Hepatocyte (in vitro differentiated cells): ENCODE measurements around the gene C3orf85.

Source experiments
- EZH2 ChIP-seq: fragments of 200-600 bp; sonication (generic); IDR thresholded peaks from 2 replicates; pipeline ENCODE4 v1.6.1; 2016; ENCODE audit warnings: antibody characterized with exemption, mild to moderate bottlenecking, borderline replicate concordance
- TF ChIP-seq, protein P1 (sequence below): fragments of 200-600 bp; sonication (generic); IDR thresholded peaks from 2 replicates; pipeline ENCODE4 v1.5.1; 2016; ENCODE audit warnings: antibody characterized with exemption, mild to moderate bottlenecking; ENCODE audit not compliant: poor library complexity

- TF ChIP-seq EZH2 = no peak
- TF ChIP-seq, protein P1, sequence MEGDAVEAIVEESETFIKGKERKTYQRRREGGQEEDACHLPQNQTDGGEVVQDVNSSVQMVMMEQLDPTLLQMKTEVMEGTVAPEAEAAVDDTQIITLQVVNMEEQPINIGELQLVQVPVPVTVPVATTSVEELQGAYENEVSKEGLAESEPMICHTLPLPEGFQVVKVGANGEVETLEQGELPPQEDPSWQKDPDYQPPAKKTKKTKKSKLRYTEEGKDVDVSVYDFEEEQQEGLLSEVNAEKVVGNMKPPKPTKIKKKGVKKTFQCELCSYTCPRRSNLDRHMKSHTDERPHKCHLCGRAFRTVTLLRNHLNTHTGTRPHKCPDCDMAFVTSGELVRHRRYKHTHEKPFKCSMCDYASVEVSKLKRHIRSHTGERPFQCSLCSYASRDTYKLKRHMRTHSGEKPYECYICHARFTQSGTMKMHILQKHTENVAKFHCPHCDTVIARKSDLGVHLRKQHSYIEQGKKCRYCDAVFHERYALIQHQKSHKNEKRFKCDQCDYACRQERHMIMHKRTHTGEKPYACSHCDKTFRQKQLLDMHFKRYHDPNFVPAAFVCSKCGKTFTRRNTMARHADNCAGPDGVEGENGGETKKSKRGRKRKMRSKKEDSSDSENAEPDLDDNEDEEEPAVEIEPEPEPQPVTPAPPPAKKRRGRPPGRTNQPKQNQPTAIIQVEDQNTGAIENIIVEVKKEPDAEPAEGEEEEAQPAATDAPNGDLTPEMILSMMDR = no peak
These were observed 26.9 kb upstream of the C3orf85 start for GRCh38 chr3:109109574-109109973.
